ENCODE measurements around the gene RBFOX2. TPM values are rescaled to one million over a fixed set of nuclear protein-coding genes. Genes with fewer than 3 reads are reported as not detected.
"Not testable (repeated sequence)": the region's sequence is repeated elsewhere in the genome, so short reads cannot be mapped to it uniquely, and the experiment has no call there.

The RBFOX2 gene
- total RNA-seq, 1 donor from 2014 or later, result 70.0 TPM

- no peak overlapping the region for H3K4me3 ChIP-seq
- no peaks in the 10 kb centered on the region for H3K4me1 ChIP-seq
- intact Hi-C loops (cut with DNase I), result no loop called here
- no peaks in the 10 kb centered on the region for H3K9me3 ChIP-seq
- TF ChIP-seq POLR2AphosphoS5 (IDR thresholded peaks at IDR 0.05; ENCODE audit: insufficient read depth in 1 of 2, low read depth in 1 of 2), result no peak
- no peak for TF ChIP-seq CTCF (IDR thresholded peaks at IDR 0.05)
- no peak for TF ChIP-seq POLR2A (IDR thresholded peaks at IDR 0.05)
- H3K27ac ChIP-seq, result no peak overlapping the region
- no peak for DNase-seq (ENCODE audit: extremely low spot score in 2 of 2)
- H3K36me3 ChIP-seq, result no peaks in the 10 kb centered on the region
- H3K27me3 ChIP-seq, result no peaks in the 10 kb centered on the region
Measured at GRCh38 chr22:35711336-35711735, 317.3 kb downstream of the RBFOX2 start.

- Histone ChIP-seq H3K4me1 (no peaks in the 10 kb centered on the region), H3K4me3 (no peak overlapping the region), H3K27ac (no peak overlapping the region), H3K9me3 (no peaks in the 10 kb centered on the region), H3K36me3 (no peaks in the 10 kb centered on the region), H3K27me3 (no peaks in the 10 kb centered on the region)
- DNase-seq (ENCODE audit: extremely low spot score in 2 of 2), result no peak
- intact Hi-C loops (cut with DNase I), result no loop called here
- no peak for TF ChIP-seq CTCF (IDR thresholded peaks at IDR 0.05)
- TF ChIP-seq POLR2AphosphoS5 (IDR thresholded peaks at IDR 0.05; ENCODE audit: insufficient read depth in 1 of 2, low read depth in 1 of 2), result no peak
- no peak for TF ChIP-seq POLR2A (IDR thresholded peaks at IDR 0.05)
Measured at GRCh38 chr22:35708917-35709316, 319.7 kb downstream of the RBFOX2 start.

- H3K36me3 ChIP-seq, result no peaks in the 10 kb centered on the region
- no peak for DNase-seq (ENCODE audit: extremely low spot score in 2 of 2)
- TF ChIP-seq CTCF (IDR thresholded peaks at IDR 0.05), result no peak
- TF ChIP-seq POLR2A (IDR thresholded peaks at IDR 0.05), result no peak
- TF ChIP-seq POLR2AphosphoS5 (IDR thresholded peaks at IDR 0.05; ENCODE audit: insufficient read depth in 1 of 2, low read depth in 1 of 2), result no peak
- no peaks in the 10 kb centered on the region for H3K4me1 ChIP-seq
- no peaks in the 10 kb centered on the region for H3K9me3 ChIP-seq
- no peak overlapping the region for H3K27ac ChIP-seq
- intact Hi-C loops (cut with DNase I), result no loop called here
- H3K27me3 ChIP-seq, result no peaks in the 10 kb centered on the region
- no peak overlapping the region for H3K4me3 ChIP-seq
Measured at GRCh38 chr22:35708453-35708852, 320.2 kb downstream of the RBFOX2 start.

- intact Hi-C loops (cut with DNase I), result no loop called here
- Histone ChIP-seq H3K4me3 (no peak overlapping the region), H3K27ac (no peak overlapping the region), H3K9me3 (no peaks in the 10 kb centered on the region), H3K4me1 (no peaks in the 10 kb centered on the region), H3K27me3 (no peaks in the 10 kb centered on the region), H3K36me3 (no peaks in the 10 kb centered on the region)
- TF ChIP-seq POLR2AphosphoS5 (IDR thresholded peaks at IDR 0.05; ENCODE audit: insufficient read depth in 1 of 2, low read depth in 1 of 2), result no peak
- TF ChIP-seq CTCF (IDR thresholded peaks at IDR 0.05), result no peak
- no peak for TF ChIP-seq POLR2A (IDR thresholded peaks at IDR 0.05)
- DNase-seq (ENCODE audit: extremely low spot score in 2 of 2), result no peak
Measured at GRCh38 chr22:35705141-35705540, 323.5 kb downstream of the RBFOX2 start.

GRCh38 chr22:35703861-35704584, 324.6 kb downstream of the RBFOX2 start:
- H3K4me3 ChIP-seq, result no peak overlapping the region
- no peak overlapping the region for H3K27ac ChIP-seq
- no peaks in the 10 kb centered on the region for H3K9me3 ChIP-seq
- no peaks in the 10 kb centered on the region for H3K27me3 ChIP-seq
- intact Hi-C loops (cut with DNase I), result no loop called here
- no peaks in the 10 kb centered on the region for H3K36me3 ChIP-seq
- DNase-seq (ENCODE audit: extremely low spot score in 2 of 2), result no peak
- TF ChIP-seq POLR2A (IDR thresholded peaks at IDR 0.05), result no peak
- no peak for TF ChIP-seq POLR2AphosphoS5 (IDR thresholded peaks at IDR 0.05; ENCODE audit: insufficient read depth in 1 of 2, low read depth in 1 of 2)
- no peak for TF ChIP-seq CTCF (IDR thresholded peaks at IDR 0.05)
- H3K4me1 ChIP-seq, result no peaks in the 10 kb centered on the region

GRCh38 chr22:35699852-35700251, 328.8 kb downstream of the RBFOX2 start:
- H3K9me3 ChIP-seq; DNase-seq (ENCODE audit: extremely low spot score in 2 of 2); H3K27ac ChIP-seq; H3K36me3 ChIP-seq; intact Hi-C loops (cut with DNase I); H3K27me3 ChIP-seq; H3K4me1 ChIP-seq; H3K4me3 ChIP-seq: not testable (repeated sequence)
